ENCODE data around the gene RUNX2.

RUNX2 gene

DNA sequence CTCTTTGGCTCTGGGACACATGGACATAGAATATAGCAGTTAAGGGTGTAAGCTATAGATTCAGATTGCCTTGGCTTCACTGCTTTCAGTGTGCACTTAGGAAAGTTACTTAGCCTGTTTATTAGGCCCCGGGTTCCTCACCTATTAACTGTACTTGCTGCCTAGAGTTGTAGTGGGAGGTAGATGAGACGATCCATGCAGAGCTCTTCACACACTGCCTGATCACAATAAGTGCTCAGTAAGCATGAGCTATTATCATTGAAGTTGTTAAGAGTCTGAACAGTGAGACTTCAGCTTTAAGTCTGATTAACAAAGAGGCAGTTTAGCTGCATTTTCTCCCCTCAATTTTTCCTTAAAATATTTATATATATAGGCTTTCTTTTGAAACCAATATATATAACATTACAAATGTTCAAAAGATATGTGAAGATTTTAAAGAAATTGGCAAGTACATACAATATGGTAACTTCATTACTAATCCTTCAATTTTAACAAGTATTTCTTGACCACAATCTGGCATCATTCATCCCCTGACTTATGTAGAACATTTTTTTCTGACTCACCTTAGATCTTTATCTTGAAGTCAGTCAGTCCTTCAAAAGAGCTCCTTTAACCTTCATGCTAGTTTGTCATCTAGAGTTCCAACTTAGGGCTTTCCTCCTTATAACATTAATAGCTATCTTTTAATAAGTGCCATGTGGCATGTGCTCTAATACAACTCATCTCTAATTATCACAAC is 70.1 kb downstream of the RUNX2 start:
- Histone ChIP-seq H3K9ac (ENCODE audit: low read depth in 1 of 2, low read length in 2 of 2) (no peak overlapping the region), H3K4me3 (ENCODE audit: low read depth in 1 of 2, low read length in 2 of 2) (no peak overlapping the region), H3K27me3 (ENCODE audit: control insufficient read depth in 1 of 2, insufficient read depth in 2 of 2, low read length in 2 of 2) (no peaks in the 10 kb centered on the region), H3K4me1 (ENCODE audit: control insufficient read depth in 1 of 2, insufficient read depth in 2 of 2, low read length in 2 of 2) (no peaks in the 10 kb centered on the region), H3K27ac (ENCODE audit: low read depth, low read length) (no peak overlapping the region), H3K9me3 (ENCODE audit: control insufficient read depth in 1 of 2, low read length in 2 of 2) (no peaks in the 10 kb centered on the region), H3K36me3 (ENCODE audit: control insufficient read depth in 1 of 2, insufficient read depth in 2 of 2, low read length in 2 of 2) (no peaks in the 10 kb centered on the region)

DNA sequence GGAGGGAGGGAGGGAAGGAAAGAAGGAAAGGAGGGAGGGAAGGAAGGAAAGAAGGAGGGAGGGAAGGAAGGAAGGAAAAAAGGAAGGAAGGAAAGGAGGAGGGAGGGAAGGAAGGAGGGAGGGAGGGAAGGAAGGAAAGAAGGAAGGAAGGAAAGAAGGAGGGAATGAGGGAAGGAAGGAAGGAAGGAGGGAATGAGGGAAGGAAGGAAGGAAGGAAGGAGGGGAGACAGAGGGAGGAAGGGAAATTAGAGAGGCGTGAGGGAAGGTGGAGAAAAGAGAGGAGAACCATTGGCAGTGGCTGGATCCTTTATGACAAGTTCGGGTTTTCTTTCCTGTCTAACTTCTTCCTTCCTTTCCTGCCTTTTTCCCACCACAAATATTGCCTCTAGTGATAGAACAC is 71.9 kb downstream of the RUNX2 start:
- no peaks in the 10 kb centered on the region for H3K9me3 ChIP-seq (ENCODE audit: control insufficient read depth in 1 of 2, low read length in 2 of 2)
- no peaks in the 10 kb centered on the region for H3K4me1 ChIP-seq (ENCODE audit: control insufficient read depth in 1 of 2, insufficient read depth in 2 of 2, low read length in 2 of 2)
- no peak overlapping the region for H3K4me3 ChIP-seq (ENCODE audit: low read depth in 1 of 2, low read length in 2 of 2)
- H3K27me3 ChIP-seq (ENCODE audit: control insufficient read depth in 1 of 2, insufficient read depth in 2 of 2, low read length in 2 of 2): no peaks in the 10 kb centered on the region
- H3K27ac ChIP-seq (ENCODE audit: low read depth, low read length): no peak overlapping the region
- H3K9ac ChIP-seq (ENCODE audit: low read depth in 1 of 2, low read length in 2 of 2): no peak overlapping the region
- H3K36me3 ChIP-seq (ENCODE audit: control insufficient read depth in 1 of 2, insufficient read depth in 2 of 2, low read length in 2 of 2): no peaks in the 10 kb centered on the region

DNA sequence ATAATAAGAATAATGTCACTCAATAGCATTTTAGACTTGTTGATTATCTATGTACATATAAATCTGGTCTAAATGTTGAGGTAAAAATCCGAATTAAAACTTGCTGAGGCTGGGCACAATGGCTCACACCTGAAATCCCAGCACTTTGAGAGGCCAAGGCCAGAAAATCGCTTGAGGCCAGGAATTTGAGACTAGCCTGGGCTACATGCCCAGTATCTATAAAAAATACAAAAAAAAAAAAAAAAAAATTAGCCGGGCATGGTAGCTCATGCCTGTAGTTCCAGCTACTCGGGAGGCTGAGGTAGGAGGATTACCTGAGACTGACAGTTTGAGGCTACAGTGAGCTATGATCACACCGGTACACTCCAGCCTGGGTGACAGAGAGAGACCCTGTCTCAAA is 83.8 kb downstream of the RUNX2 start:
- H3K36me3 ChIP-seq (ENCODE audit: control insufficient read depth in 1 of 2, insufficient read depth in 2 of 2, low read length in 2 of 2): no peaks in the 10 kb centered on the region
- H3K4me3 ChIP-seq (ENCODE audit: low read depth in 1 of 2, low read length in 2 of 2): no peak overlapping the region
- H3K9me3 ChIP-seq (ENCODE audit: control insufficient read depth in 1 of 2, low read length in 2 of 2): no peaks in the 10 kb centered on the region
- H3K27ac ChIP-seq (ENCODE audit: low read depth, low read length): no peak overlapping the region
- H3K4me1 ChIP-seq (ENCODE audit: control insufficient read depth in 1 of 2, insufficient read depth in 2 of 2, low read length in 2 of 2): no peaks in the 10 kb centered on the region
- peaks cover 0 to 11% of the 10 kb centered on the region in 2 donors for H3K27me3 ChIP-seq (ENCODE audit: control insufficient read depth in 1 of 2, insufficient read depth in 2 of 2, low read length in 2 of 2)
- no peak overlapping the region for H3K9ac ChIP-seq (ENCODE audit: low read depth in 1 of 2, low read length in 2 of 2)

DNA sequence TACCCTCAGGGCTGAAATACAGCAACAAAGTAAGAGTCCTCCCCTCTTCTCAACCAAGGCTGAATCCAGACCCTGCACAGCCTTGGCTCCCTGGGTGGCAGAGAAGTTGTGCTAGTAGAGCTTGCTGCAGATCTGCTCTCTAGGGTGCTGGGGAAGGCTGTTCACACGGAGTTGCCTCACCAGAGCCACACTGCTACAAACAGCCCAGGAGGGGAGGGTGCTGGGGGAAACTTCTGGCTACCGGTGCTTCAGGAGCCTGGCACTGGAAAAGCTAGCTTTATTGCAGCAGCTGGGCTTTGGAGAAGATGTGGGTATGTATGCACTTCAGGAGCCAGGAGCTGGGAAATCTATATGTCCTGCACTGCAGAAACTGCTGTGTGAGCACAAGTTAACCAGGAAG is 87.2 kb downstream of the RUNX2 start:
- Histone ChIP-seq H3K9ac (ENCODE audit: low read depth in 1 of 2, low read length in 2 of 2) (no peak overlapping the region), H3K27ac (ENCODE audit: low read depth, low read length) (no peak overlapping the region), H3K4me1 (ENCODE audit: control insufficient read depth in 1 of 2, insufficient read depth in 2 of 2, low read length in 2 of 2) (peaks cover 4 to 9% of the 10 kb centered on the region in 2 donors), H3K27me3 (ENCODE audit: control insufficient read depth in 1 of 2, insufficient read depth in 2 of 2, low read length in 2 of 2) (peaks cover 8 to 29% of the 10 kb centered on the region in 2 donors), H3K9me3 (ENCODE audit: control insufficient read depth in 1 of 2, low read length in 2 of 2) (no peaks in the 10 kb centered on the region), H3K4me3 (ENCODE audit: low read depth in 1 of 2, low read length in 2 of 2) (no peak overlapping the region), H3K36me3 (ENCODE audit: control insufficient read depth in 1 of 2, insufficient read depth in 2 of 2, low read length in 2 of 2) (no peaks in the 10 kb centered on the region)

DNA sequence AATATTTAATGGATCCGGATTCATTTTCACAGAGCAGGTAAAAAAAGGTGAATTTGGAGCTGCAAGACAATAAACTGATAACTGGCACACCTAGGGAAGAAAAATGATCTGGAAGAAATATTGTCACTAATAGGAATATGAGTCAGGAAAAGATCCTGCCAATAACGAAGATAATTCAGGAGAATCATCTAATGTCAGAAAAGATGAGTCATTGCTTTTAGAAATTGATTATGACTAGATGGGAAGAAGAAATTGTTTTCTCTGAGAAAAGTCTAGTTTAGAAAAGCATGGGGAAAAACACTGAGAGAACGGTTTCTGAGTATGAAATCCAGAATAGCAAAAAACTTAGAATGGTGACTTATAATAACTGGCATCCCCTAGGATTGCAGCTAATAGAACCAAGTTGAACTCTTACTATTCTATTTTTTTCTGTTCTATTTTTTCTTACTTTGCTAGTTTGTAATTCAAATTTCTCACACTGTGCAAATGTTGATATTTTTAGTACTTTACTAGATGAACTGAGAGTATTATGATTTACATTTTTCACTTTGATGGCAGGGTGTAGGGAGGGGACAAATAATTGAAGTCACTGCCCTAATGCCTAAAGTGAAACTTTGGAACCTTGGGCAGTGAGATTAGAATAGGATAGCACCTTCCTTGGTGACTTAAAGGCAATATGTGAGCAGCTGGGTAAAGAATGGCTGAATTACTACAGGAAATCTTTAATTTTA is 87.8 kb downstream of the RUNX2 start:
- H3K27ac ChIP-seq (ENCODE audit: low read depth, low read length): no peak overlapping the region
- H3K9ac ChIP-seq (ENCODE audit: low read depth in 1 of 2, low read length in 2 of 2): no peak overlapping the region
- no peak overlapping the region for H3K4me3 ChIP-seq (ENCODE audit: low read depth in 1 of 2, low read length in 2 of 2)
- H3K36me3 ChIP-seq (ENCODE audit: control insufficient read depth in 1 of 2, insufficient read depth in 2 of 2, low read length in 2 of 2): no peaks in the 10 kb centered on the region
- peaks cover 4 to 9% of the 10 kb centered on the region in 2 donors for H3K4me1 ChIP-seq (ENCODE audit: control insufficient read depth in 1 of 2, insufficient read depth in 2 of 2, low read length in 2 of 2)
- H3K9me3 ChIP-seq (ENCODE audit: control insufficient read depth in 1 of 2, low read length in 2 of 2): no peaks in the 10 kb centered on the region
- H3K27me3 ChIP-seq (ENCODE audit: control insufficient read depth in 1 of 2, insufficient read depth in 2 of 2, low read length in 2 of 2): peaks cover 15 to 35% of the 10 kb centered on the region in 2 donors

DNA sequence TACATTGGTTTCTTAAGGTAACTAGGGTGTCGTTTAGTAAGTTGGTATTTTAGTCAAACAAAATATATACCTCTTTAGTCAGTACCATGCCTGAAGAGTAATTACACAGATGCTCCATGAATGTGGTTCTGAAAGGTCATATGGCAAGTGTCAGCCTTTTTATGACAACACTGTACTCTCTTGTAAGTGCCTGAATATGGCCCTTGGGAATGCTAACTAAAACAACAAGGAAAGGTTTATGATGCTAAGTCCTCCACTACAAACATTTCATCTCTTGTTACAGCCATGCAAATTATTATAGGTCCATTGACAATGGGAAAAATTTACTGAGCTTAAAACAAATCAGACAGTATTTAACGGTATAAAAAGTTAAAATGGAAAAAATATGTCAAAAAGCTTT is 88.6 kb downstream of the RUNX2 start:
- no peak overlapping the region for H3K27ac ChIP-seq (ENCODE audit: low read depth, low read length)
- H3K27me3 ChIP-seq (ENCODE audit: control insufficient read depth in 1 of 2, insufficient read depth in 2 of 2, low read length in 2 of 2): peaks cover 20 to 43% of the 10 kb centered on the region in 2 donors
- no peaks in the 10 kb centered on the region for H3K36me3 ChIP-seq (ENCODE audit: control insufficient read depth in 1 of 2, insufficient read depth in 2 of 2, low read length in 2 of 2)
- peaks cover 8 to 9% of the 10 kb centered on the region in 2 donors for H3K4me1 ChIP-seq (ENCODE audit: control insufficient read depth in 1 of 2, insufficient read depth in 2 of 2, low read length in 2 of 2)
- no peaks in the 10 kb centered on the region for H3K9me3 ChIP-seq (ENCODE audit: control insufficient read depth in 1 of 2, low read length in 2 of 2)
- H3K9ac ChIP-seq (ENCODE audit: low read depth in 1 of 2, low read length in 2 of 2): no peak overlapping the region
- no peak overlapping the region for H3K4me3 ChIP-seq (ENCODE audit: low read depth in 1 of 2, low read length in 2 of 2)

DNA sequence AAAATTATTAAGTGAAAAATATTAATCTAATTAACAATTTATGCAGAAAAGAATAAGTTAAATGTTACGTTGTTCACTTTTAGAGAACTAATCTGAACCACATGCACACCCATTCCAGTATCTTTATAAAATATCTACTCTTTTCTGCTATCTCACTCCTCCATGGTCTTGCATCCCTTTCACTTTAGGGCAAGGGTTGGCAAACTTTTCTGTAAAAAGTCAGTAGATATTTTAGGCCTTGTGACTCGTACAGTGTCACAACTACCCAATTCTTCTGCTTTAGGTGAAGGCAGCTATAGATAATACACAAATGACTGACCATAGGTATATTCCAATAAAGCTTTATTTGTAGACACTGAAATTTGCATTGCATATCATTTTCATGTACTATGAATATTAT is 89.3 kb downstream of the RUNX2 start:
- no peaks in the 10 kb centered on the region for H3K36me3 ChIP-seq (ENCODE audit: control insufficient read depth in 1 of 2, insufficient read depth in 2 of 2, low read length in 2 of 2)

DNA sequence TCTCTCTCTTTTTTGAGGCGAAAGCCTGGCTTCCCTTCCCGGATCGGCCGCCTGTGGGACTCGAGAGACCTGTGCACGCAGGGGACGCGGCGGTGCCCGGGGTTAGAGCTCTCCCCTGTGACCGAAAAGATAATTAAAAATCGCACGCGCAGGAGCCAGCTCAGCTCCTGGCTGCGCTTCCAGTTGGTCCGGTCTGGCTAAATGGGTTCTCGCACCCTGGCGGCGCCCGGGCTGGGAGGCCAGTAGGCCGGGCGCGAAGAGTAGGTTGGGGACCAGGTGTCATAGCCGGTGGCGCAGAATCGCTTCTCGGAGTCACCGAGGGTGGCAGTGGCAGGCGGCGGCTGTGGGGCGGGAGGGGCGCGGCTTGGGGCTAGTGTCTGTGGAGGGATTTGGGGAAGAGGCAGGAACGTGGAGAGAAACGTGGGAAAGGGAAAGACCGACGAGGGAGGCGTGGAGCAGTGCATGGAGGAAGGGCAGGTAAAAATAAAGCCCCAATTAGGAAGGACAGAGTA is 91.5 kb downstream of the RUNX2 start:
- H3K9ac ChIP-seq (ENCODE audit: low read depth in 1 of 2, low read length in 2 of 2): peak overlapping the region; percentile 55 to 61

More for the DNA sequence above, 89.3 kb downstream of the RUNX2 start:
- H3K27ac ChIP-seq (ENCODE audit: low read depth, low read length): no peak overlapping the region
- H3K4me3 ChIP-seq (ENCODE audit: low read depth in 1 of 2, low read length in 2 of 2): no peak overlapping the region
- H3K9ac ChIP-seq (ENCODE audit: low read depth in 1 of 2, low read length in 2 of 2): no peak overlapping the region
- peaks cover 20 to 48% of the 10 kb centered on the region in 2 donors for H3K27me3 ChIP-seq (ENCODE audit: control insufficient read depth in 1 of 2, insufficient read depth in 2 of 2, low read length in 2 of 2)
- H3K9me3 ChIP-seq (ENCODE audit: control insufficient read depth in 1 of 2, low read length in 2 of 2): no peaks in the 10 kb centered on the region
- peaks cover 8 to 9% of the 10 kb centered on the region in 2 donors for H3K4me1 ChIP-seq (ENCODE audit: control insufficient read depth in 1 of 2, insufficient read depth in 2 of 2, low read length in 2 of 2)

DNA sequence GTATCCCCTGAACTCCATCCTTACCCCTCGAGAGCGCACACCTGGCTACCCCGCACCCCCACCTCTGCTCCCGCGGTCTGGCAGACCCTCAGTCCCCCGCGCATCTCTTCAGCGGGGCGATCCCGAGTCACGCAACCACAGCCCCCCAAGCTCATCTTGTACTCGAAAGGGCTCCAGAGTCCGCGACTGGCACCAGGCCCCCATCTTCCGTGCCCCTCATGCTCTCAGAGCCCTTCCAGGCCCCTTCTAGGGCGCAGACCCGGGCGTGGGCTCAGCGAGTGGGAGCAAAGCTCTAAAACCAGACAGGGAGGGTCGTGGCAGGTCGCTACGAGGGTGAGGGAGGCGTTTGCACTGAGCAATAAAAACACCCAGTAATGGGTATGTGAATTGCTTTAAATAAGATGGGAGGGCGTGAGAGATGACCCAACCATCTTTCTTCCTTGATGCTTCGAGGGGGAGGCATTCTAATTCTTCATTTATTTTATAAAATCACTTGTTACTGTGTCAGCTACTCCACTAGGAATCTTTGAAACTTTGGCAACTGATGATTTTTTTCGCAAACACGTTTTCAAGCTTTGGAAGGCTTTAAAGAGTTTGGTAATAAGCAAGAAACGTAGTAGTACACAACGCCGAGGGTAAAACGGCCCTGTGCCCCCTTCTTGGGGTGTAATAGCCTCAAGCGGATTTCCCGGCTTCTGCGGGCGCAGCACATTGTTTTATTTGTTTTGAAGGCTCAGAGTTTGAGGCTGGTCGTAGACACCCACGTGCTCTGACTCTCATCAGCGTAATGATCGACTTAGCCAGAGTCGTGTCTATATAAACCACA is 92.2 kb downstream of the RUNX2 start:
- peak overlapping the region; percentile 73 to 82 for H3K4me3 ChIP-seq (ENCODE audit: low read depth in 1 of 2, low read length in 2 of 2)
- peaks cover 8 to 13% of the 10 kb centered on the region in 2 donors for H3K4me1 ChIP-seq (ENCODE audit: control insufficient read depth in 1 of 2, insufficient read depth in 2 of 2, low read length in 2 of 2)
- no peaks in the 10 kb centered on the region for H3K36me3 ChIP-seq (ENCODE audit: control insufficient read depth in 1 of 2, insufficient read depth in 2 of 2, low read length in 2 of 2)
- H3K27me3 ChIP-seq (ENCODE audit: control insufficient read depth in 1 of 2, insufficient read depth in 2 of 2, low read length in 2 of 2): peaks cover 33 to 62% of the 10 kb centered on the region in 2 donors
- no peaks in the 10 kb centered on the region for H3K9me3 ChIP-seq (ENCODE audit: control insufficient read depth in 1 of 2, low read length in 2 of 2)
- peak overlapping the region; percentile 55 to 61 for H3K9ac ChIP-seq (ENCODE audit: low read depth in 1 of 2, low read length in 2 of 2)
- H3K27ac ChIP-seq (ENCODE audit: low read depth, low read length): no peak overlapping the region

More for the DNA sequence above, 91.5 kb downstream of the RUNX2 start:
- H3K4me3 ChIP-seq (ENCODE audit: low read depth in 1 of 2, low read length in 2 of 2): peak overlapping the region; percentile 73 to 82
- peaks cover 33 to 57% of the 10 kb centered on the region in 2 donors for H3K27me3 ChIP-seq (ENCODE audit: control insufficient read depth in 1 of 2, insufficient read depth in 2 of 2, low read length in 2 of 2)
- H3K27ac ChIP-seq (ENCODE audit: low read depth, low read length): no peak overlapping the region
- H3K36me3 ChIP-seq (ENCODE audit: control insufficient read depth in 1 of 2, insufficient read depth in 2 of 2, low read length in 2 of 2): no peaks in the 10 kb centered on the region
- H3K9me3 ChIP-seq (ENCODE audit: control insufficient read depth in 1 of 2, low read length in 2 of 2): no peaks in the 10 kb centered on the region
- H3K4me1 ChIP-seq (ENCODE audit: control insufficient read depth in 1 of 2, insufficient read depth in 2 of 2, low read length in 2 of 2): peaks cover 8 to 13% of the 10 kb centered on the region in 2 donors
